IPS DF 19.7 (cell line): ENCODE measurements around the gene C10orf90.

Experiments
- DNase-seq: peaks from one replicate; pipeline ENCODE4 v3.0.0-alpha.2; 2013; ENCODE audit warnings: low read depth, low spot score

Gene C10orf90

DNA sequence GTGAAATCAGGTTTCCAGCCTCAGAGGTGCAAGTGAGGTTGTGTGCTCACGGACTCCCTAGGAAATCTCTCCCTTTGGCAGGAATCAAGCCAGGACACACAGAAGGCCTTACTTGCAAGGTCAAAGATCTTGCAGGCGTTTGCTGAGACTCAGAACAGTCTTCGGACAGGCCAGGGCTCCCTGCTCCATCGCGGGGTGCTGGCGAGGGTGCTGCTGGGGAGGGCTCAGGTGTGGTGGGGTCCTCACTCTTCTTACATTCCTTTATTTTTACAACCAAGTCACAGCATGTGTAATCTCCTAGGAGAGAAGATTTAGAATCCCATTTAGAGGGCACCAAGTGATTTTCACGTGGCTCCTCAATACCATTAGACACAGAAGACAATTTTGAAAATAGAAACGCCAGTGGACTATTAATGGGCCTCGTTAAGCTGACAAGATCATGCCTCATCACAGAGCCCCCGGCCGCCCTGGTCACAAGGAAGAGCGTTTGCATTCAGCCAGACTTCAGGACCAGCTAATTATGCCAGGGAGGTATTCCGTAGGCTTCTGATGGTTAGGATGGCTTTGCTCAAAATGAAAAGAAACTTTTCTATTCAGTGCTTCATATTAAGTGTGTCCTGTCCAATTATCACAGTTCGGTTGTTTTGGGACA, 209.1 kb downstream of the C10orf90 start:
- DNase-seq = no peak

- no peak for DNase-seq
Measured at GRCh38 chr10:126459878-126460481, 210.5 kb downstream of the C10orf90 start.

GRCh38 chr10:126459032-126459831, 211.3 kb downstream of the C10orf90 start:
- no peak for DNase-seq

GRCh38 chr10:126458466-126458865, 212.0 kb downstream of the C10orf90 start:
- DNase-seq = no peak

- DNase-seq = no peak
Measured at GRCh38 chr10:126456632-126457031, 213.9 kb downstream of the C10orf90 start.

GRCh38 chr10:126455766-126456405, 214.6 kb downstream of the C10orf90 start:
- no peak for DNase-seq

DNA sequence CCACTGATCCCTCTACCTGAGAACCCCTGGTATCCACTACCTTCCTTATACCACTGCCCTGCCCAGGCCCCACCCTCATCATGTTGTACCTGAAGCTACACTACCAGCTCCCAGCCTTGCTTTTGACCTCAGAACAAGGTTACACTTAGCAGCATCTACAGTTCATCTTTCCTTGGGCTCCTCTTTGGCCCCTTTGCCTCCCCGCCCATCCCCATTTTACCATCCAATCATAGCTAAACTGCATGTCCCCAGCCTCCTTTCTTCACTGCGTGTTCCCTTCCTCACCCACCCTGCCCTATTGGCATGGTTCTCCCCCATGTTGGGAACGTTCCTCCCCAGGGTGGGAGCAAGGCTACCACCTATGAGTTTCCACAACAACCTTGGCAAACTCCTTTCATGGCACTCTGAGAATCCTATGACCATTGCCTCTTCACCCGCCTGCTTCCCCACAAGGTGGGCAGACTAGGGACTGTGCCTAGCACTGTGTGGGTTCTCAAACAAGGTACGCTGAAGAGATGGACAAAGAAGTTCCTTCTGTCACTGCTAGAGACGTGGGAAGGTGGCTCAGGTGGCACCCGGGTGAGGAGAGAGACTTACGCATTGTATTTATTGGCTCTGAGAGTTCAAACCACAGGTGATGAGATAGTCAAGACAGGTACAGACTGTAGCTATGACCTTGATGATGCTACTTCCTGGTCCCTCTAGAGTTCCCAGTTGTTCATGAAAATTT, 215.3 kb downstream of the C10orf90 start:
- no peak for DNase-seq

DNA sequence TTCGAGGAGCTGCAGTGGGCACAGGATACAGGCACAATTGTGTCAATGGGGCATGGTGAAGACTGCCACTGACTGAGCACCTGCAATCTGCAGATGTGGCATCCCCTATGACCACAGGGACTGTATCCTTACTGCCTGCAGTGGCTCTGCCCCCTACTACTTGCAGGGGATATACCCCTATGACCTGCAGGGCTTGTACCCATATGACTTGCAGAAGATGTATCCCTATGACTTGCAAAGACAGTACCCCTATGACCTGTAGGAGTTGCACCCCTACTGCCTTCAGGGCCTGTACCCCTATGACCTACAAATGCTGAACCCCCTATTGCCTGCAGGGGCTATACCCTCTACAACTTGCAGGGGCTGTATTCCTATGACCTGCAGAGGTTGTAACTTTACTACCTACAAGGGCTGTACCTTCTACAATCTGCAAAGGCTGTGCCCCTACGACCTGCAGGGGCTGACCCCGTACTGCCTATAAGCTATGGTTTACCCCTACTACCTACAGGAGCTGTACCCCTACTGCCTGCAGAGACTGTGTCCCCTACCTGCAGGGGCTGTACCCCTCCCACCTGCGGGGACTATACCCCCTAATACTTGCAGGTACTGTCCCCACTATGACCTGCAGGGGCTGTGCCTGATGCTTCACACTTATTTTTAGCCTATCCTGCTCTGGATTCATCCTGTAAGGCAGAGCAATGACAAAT, 216.3 kb downstream of the C10orf90 start:
- no peak for DNase-seq

- no peak for DNase-seq
Measured at GRCh38 chr10:126452245-126452644, 218.2 kb downstream of the C10orf90 start.

DNA sequence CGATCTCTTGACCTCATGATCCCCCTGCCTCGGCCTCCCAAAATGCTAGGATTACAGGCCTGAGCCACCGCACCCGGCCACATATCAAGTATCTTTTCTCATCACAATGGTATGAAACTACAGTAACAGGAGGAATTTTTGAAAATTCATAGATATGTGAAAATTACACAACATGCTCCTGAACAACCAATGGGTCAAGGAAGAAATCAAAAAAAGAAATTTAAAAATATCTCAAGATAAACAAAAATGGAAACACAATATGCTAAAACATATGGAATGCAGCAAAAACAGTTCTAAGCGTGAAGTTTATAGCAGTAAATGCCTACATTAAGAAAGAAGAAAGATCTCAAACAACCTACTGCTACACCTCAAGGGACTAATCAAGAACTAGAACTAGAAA, 222.4 kb downstream of the C10orf90 start:
- no peak for DNase-seq

DNA sequence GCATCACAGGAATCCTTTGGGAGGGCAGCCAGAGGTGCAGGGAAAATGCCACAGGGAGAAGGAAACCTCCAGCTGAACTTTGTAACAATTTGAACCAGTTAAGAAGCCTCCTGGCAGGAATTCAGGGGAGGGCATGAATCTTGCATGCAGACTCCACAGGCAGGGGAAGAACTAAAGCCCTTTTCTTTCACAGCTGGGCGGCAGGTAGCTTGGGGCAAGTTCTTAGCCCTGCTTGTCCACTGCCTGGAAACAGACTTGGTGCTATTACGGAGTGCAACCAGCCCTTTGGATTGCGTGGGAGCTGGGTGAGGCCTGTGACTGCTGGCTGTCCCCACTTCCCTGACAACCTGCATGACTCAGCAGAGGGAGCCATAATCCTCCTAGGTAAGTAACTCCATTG, 230.6 kb downstream of the C10orf90 start:
- DNase-seq = no peak

- DNase-seq = no peak
Measured at GRCh38 chr10:126438407-126438783, 232.1 kb downstream of the C10orf90 start.

GRCh38 chr10:126437635-126438406, 232.7 kb downstream of the C10orf90 start:
- no peak for DNase-seq

DNA sequence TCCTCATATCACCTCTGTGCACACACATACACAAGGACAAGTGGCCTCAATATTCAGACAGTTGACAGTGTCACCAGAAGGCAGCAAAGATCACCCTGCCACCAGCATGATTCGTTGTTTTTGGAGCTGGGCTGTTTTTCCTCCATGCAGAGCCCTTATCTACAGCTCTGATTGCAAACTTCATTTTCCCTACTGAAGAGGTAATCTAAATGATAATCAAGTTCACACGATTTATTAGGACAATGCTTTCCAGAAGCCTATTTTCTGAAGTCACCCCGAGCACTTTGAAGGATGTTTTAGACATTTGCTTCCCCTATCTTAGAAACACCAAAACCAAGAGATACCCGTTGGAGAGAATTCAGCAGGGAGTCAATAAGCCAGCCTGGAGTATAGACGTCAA, 236.3 kb downstream of the C10orf90 start:
- no peak for DNase-seq

GRCh38 chr10:126433351-126433750, 237.1 kb downstream of the C10orf90 start:
- no peak for DNase-seq

GRCh38 chr10:126432507-126432906, 238.0 kb downstream of the C10orf90 start:
- DNase-seq = no peak

- no peak for DNase-seq
Measured at GRCh38 chr10:126431816-126432215, 238.7 kb downstream of the C10orf90 start.

DNA sequence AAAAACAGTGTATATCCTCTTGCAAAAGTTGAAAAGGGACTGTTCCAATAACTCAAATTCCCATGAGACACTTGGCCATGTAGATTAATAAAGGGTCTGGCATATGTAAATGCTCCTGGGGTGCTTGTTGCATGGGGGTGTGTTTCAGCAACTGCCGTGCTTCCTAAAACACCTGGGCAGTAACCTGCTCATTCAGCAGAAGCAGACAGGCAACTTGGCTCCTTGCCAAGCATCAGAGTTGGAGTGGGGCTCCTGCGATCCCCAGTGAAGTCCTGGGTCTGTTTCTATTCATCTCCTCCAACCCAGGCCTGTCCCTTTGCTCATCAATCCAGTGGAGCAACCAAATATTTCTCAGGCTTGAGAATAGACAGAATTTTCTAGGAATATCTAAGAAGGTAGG, 240.0 kb downstream of the C10orf90 start:
- no peak for DNase-seq

DNA sequence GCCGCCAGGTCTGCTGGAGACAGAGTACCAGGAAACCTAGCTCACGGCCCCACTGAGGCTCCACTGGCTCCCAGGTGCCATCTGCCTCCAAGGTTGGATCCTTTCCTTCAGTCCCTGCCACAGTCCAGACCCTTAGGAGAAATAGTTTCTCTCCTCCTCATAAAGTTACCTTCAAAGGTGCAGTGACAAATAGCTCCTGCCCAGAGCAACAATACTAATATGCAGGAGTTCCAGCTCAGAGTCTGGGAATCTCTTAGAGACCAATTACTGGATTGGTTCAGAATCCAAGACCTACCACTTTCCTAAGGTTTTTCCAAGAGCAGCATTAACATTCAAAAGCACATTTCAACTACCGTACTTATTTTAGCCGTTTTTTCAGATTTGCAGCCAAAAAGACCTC, 241.2 kb downstream of the C10orf90 start:
- DNase-seq = no peak

DNA sequence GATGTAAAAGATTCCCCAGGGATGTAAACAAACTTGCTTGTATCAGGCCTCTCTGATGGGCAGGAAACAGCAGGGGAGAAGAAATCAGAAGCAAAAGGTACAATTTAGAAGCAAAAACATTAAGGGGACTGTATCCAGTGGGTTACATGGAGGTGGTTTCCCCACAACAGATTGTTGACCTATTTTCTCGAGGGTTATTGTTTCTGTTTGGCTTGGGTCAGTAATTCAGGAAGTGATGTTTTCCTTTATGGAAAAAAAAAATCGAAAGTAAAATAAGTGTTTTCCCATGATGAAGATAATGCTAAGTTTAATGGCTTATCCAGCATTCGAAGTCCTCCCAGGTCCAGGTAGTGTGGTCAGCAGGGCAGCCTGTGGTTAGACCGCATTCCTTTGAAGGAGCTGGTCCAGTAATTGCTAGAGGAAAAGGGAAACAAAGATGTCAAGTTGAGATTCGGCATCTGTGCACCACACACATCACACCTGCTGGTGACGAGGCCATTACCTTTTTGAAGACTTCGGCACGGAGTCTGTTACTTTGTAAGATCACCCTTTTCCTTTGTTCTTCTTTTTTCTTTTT, 244.9 kb downstream of the C10orf90 start:
- no peak for DNase-seq
